Tibial nerve (tissue), 4 donors: ENCODE data around the gene ANK2. TPM values are rescaled to one million over a fixed set of nuclear protein-coding genes. Genes with fewer than 3 reads are reported as not detected.

Experiments
- DNase-seq, 2 donors: peaks; one replicate each; pipeline ENCODE4 v3.0.0-alpha.2; 2019; ENCODE audit warnings: low spot score in 2 of 2
- H3K27ac ChIP-seq, 4 donors: fragments of 200-600 bp; sonication (generic) in 3 of 4; one replicate each; pipeline ENCODE4 v1.5.1; 2017 to 2019; ENCODE audit warnings: mild to moderate bottlenecking in 1 of 4
- H3K27me3 ChIP-seq, 2 donors: fragments of 200-600 bp; sonication (generic) in 1 of 2; one replicate each; pipeline versions ENCODE4 v1.5.1 to v1.6.0; 2017 to 2019
- H3K36me3 ChIP-seq, 3 donors: fragments of 200-600 bp; sonication (generic); one replicate each; pipeline ENCODE4 v1.5.1; 2018 to 2019
- H3K4me1 ChIP-seq, 4 donors: fragments of 200-600 bp; sonication (generic) in 3 of 4; one replicate each; pipeline ENCODE4 v1.5.1; 2017 to 2019
- H3K4me3 ChIP-seq, 4 donors: fragments of 200-600 bp; sonication (generic) in 3 of 4; one replicate each; pipeline ENCODE4 v1.5.1; 2017 to 2019; ENCODE audit warnings: mild to moderate bottlenecking in 1 of 4, moderate library complexity in 1 of 4
- H3K9me3 ChIP-seq, 4 donors: fragments of 200-600 bp; sonication (generic) in 3 of 4; one replicate each; pipeline ENCODE4 v1.5.1; 2017 to 2019
- CTCF ChIP-seq, 5 experiments: fragments of 200-600 bp in 3 of 5; fragments of 450-650 bp in 2 of 5; sonication (generic) in 3 of 5; IDR thresholded peaks; one replicate each; pipeline ENCODE4 v1.5.1; 2016 to 2019; ENCODE audit warnings: antibody characterized with exemption in 5 of 5, mild to moderate bottlenecking in 3 of 5, moderate library complexity in 2 of 5
- EP300 ChIP-seq, 2 donors: sonication (generic); formaldehyde crosslinking; IDR thresholded peaks; one replicate each; pipeline ENCODE4 v1.6.1; 2017; ENCODE audit warnings: antibody characterized with exemption in 2 of 2, mild to moderate bottlenecking in 1 of 2
- POLR2A ChIP-seq, 2 donors: fragments of 450-650 bp; IDR thresholded peaks; one replicate each; pipeline ENCODE4 v1.6.1; 2017; ENCODE audit warnings: antibody characterized with exemption in 2 of 2, mild to moderate bottlenecking in 2 of 2, moderate library complexity in 2 of 2
- WGBS, 2 donors: methylation state at CpG; one replicate each; pipeline ENCODE4 v1.1.5; 2018; 5-methylcytosine and 5-hydroxymethylcytosine counted together
- total RNA-seq, 4 donors: library from RNA; depleted of rRNA; stranded (reverse); fragments of >200 nt; gene quantifications; one replicate each; pipeline ENCODE4 v1.1.0, GENCODE V29; 2016

ANK2 gene
- total RNA-seq, 4 donors from 2014 or later, result 63.9 to 113 (median 87.5) TPM

DNA sequence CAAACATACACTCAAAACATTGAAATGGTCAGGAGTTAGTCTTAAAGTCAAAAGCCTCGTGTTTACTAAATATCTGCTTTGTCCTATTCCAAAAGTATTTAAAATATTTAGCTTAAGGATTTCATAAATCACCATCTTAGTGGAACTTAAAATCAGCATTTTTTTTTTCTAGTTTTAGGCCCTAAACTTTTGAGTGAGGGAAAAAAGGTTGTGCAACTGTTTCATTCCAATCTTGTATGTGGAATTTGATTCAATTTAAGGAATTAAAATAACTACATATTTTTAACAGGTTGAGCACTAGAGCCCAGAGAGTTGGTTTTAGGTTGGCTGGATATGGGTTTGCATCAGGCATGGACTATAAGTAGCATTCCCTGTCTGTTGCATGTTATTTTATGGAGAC is 35.7 kb upstream of the ANK2 start:
- H3K4me1 ChIP-seq, result no peaks in the 10 kb centered on the region
- WGBS, 2 donors, result 33 to 36% methylated on average over 1 of the region's 1 CpG

GRCh38 chr4:113016377-113016776 is 33.1 kb upstream of the ANK2 start:
- no peaks in the 10 kb centered on the region for H3K9me3 ChIP-seq
- H3K4me3 ChIP-seq, result no peak overlapping the region
- H3K4me1 ChIP-seq, result peaks cover 0 to 12% (median 3%) of the 10 kb centered on the region in 4 donors
- no peak for TF ChIP-seq CTCF (IDR thresholded peaks at IDR 0.05)
- no peak for DNase-seq
- H3K27ac ChIP-seq, result no peak overlapping the region
- WGBS, 2 donors, result 92 to 97% methylated on average over 1 of the region's 1 CpG
- no peaks in the 10 kb centered on the region for H3K36me3 ChIP-seq
- H3K27me3 ChIP-seq, result no peaks in the 10 kb centered on the region

More for the DNA sequence above, 35.7 kb upstream of the ANK2 start:
- Histone ChIP-seq H3K27ac (no peak overlapping the region), H3K27me3 (no peaks in the 10 kb centered on the region), H3K4me3 (no peak overlapping the region), H3K9me3 (no peaks in the 10 kb centered on the region), H3K36me3 (no peaks in the 10 kb centered on the region)
- no peak for DNase-seq
- TF ChIP-seq POLR2A (IDR thresholded peaks at IDR 0.05) (no peak), CTCF (IDR thresholded peaks at IDR 0.05) (no peak), EP300 (IDR thresholded peaks at IDR 0.05) (no peak)

GRCh38 chr4:113020966-113021365 is 28.5 kb upstream of the ANK2 start:
- no peak for DNase-seq
- WGBS, 2 donors, result 11 to 16% methylated on average over 1 of the region's 1 CpG
- Histone ChIP-seq H3K36me3 (no peaks in the 10 kb centered on the region), H3K4me3 (no peak overlapping the region), H3K9me3 (no peaks in the 10 kb centered on the region), H3K27me3 (no peaks in the 10 kb centered on the region), H3K4me1 (peaks cover 0 to 21% (median 3%) of the 10 kb centered on the region in 4 donors), H3K27ac (peak overlapping the region in 1 of 4 donors; percentile 65)
- peak in 1 of 2 donors; percentile 28 for TF ChIP-seq EP300 (IDR thresholded peaks at IDR 0.05)
- TF ChIP-seq POLR2A (IDR thresholded peaks at IDR 0.05), result no peak
- no peak for TF ChIP-seq CTCF (IDR thresholded peaks at IDR 0.05)

GRCh38 chr4:113024388-113024787 is 25.1 kb upstream of the ANK2 start:
- no peak for TF ChIP-seq CTCF (IDR thresholded peaks at IDR 0.05)
- peak in 1 of 2 donors; percentile 36 for TF ChIP-seq EP300 (IDR thresholded peaks at IDR 0.05)

GRCh38 chr4:113025416-113025815 is 24.0 kb upstream of the ANK2 start:
- H3K9me3 ChIP-seq, result no peaks in the 10 kb centered on the region
- no peak overlapping the region for H3K4me3 ChIP-seq
- DNase-seq, result no peak
- H3K27me3 ChIP-seq, result no peaks in the 10 kb centered on the region
- TF ChIP-seq EP300 (IDR thresholded peaks at IDR 0.05) (no peak), POLR2A (IDR thresholded peaks at IDR 0.05) (no peak), CTCF (IDR thresholded peaks at IDR 0.05) (no peak)
- no peak overlapping the region for H3K27ac ChIP-seq
- WGBS, 2 donors, result 59 to 63% methylated on average over 1 of the region's 1 CpG
- no peaks in the 10 kb centered on the region for H3K36me3 ChIP-seq
- H3K4me1 ChIP-seq, result peaks cover 0 to 28% (median 2%) of the 10 kb centered on the region in 4 donors

More at GRCh38 chr4:113024388-113024787, 25.1 kb upstream of the ANK2 start:
- 65 to 80% methylated on average over 1 of the region's 1 CpG for WGBS, 2 donors
- Histone ChIP-seq H3K9me3 (no peaks in the 10 kb centered on the region), H3K27me3 (no peaks in the 10 kb centered on the region), H3K4me1 (peaks cover 0 to 30% (median 3%) of the 10 kb centered on the region in 4 donors), H3K27ac (peak overlapping the region in 1 of 4 donors; percentile 33), H3K36me3 (no peaks in the 10 kb centered on the region), H3K4me3 (no peak overlapping the region)
- DNase-seq, result no peak
